ENCODE measurements around the gene ZNF80.

The ZNF80 gene

GRCh38 chr3:114205541-114205940 lies 31.8 kb downstream of the ZNF80 start:
- intact Hi-C loops (cut with DNase I; ENCODE audit: low total_unique reads) = no loop called here
- H3K36me3 ChIP-seq = no peaks in the 10 kb centered on the region
- H3K27me3 ChIP-seq = no peaks in the 10 kb centered on the region
- no peaks in the 10 kb centered on the region for H3K4me1 ChIP-seq
- no peak overlapping the region for H3K4me3 ChIP-seq
- no peak for TF ChIP-seq CTCF (IDR thresholded peaks at IDR 0.05)
- H3K27ac ChIP-seq = no peak overlapping the region
- no peaks in the 10 kb centered on the region for H3K9me3 ChIP-seq
- DNase-seq = no peak

- DNase-seq = no peak
- Histone ChIP-seq H3K36me3 (no peaks in the 10 kb centered on the region), H3K4me3 (no peak overlapping the region), H3K27me3 (no peaks in the 10 kb centered on the region), H3K27ac (no peak overlapping the region), H3K9me3 (no peaks in the 10 kb centered on the region), H3K4me1 (no peaks in the 10 kb centered on the region)
- TF ChIP-seq CTCF (IDR thresholded peaks at IDR 0.05) = no peak
- intact Hi-C loops (cut with DNase I; ENCODE audit: low total_unique reads) = no loop called here
Observed at GRCh38 chr3:114194750-114195149, 42.6 kb downstream of the ZNF80 start.

GRCh38 chr3:114192136-114192535 lies 45.2 kb downstream of the ZNF80 start:
- DNase-seq = no peak
- no peak overlapping the region for H3K4me3 ChIP-seq
- no peaks in the 10 kb centered on the region for H3K4me1 ChIP-seq
- H3K36me3 ChIP-seq = no peaks in the 10 kb centered on the region
- intact Hi-C loops (cut with DNase I; ENCODE audit: low total_unique reads) = no loop called here
- H3K27ac ChIP-seq = no peak overlapping the region
- no peaks in the 10 kb centered on the region for H3K9me3 ChIP-seq
- H3K27me3 ChIP-seq = no peaks in the 10 kb centered on the region
- TF ChIP-seq CTCF (IDR thresholded peaks at IDR 0.05) = no peak

GRCh38 chr3:114186501-114186900 lies 50.9 kb downstream of the ZNF80 start:
- Histone ChIP-seq H3K4me3 (no peak overlapping the region), H3K36me3 (no peaks in the 10 kb centered on the region), H3K27ac (no peak overlapping the region), H3K9me3 (peaks cover 0 to 5% (median 0%) of the 10 kb centered on the region in 3 donors), H3K4me1 (no peaks in the 10 kb centered on the region), H3K27me3 (no peaks in the 10 kb centered on the region)
- intact Hi-C loops (cut with DNase I; ENCODE audit: low total_unique reads) = no loop called here
- no peak for DNase-seq
- no peak for TF ChIP-seq CTCF (IDR thresholded peaks at IDR 0.05)

All from tibial artery (tissue), 4 donors.